ENCODE results near the gene NDUFB3. TPM values are rescaled to one million over a fixed set of nuclear protein-coding genes. Genes with fewer than 3 reads are reported as not detected.

NDUFB3 gene
- total RNA-seq, 1 donor from 2014 or later: 38.8 TPM

- Histone ChIP-seq H3K4me3 (no peak overlapping the region), H3K27ac (no peak overlapping the region), H3K4me1 (no peaks in the 10 kb centered on the region), H3K9me3 (no peaks in the 10 kb centered on the region), H3K36me3 (no peaks in the 10 kb centered on the region), H3K27me3 (no peaks in the 10 kb centered on the region)
- DNase-seq (ENCODE audit: extremely low spot score in 2 of 2): no peak
- TF ChIP-seq CTCF (IDR thresholded peaks at IDR 0.05) (no peak), POLR2A (IDR thresholded peaks at IDR 0.05) (no peak), POLR2AphosphoS5 (IDR thresholded peaks at IDR 0.05; ENCODE audit: insufficient read depth in 1 of 2, low read depth in 1 of 2) (no peak)
- intact Hi-C loops (cut with DNase I): no loop called here
These were observed 28.7 kb downstream of the NDUFB3 start for GRCh38 chr2:201100497-201100896.

DNA sequence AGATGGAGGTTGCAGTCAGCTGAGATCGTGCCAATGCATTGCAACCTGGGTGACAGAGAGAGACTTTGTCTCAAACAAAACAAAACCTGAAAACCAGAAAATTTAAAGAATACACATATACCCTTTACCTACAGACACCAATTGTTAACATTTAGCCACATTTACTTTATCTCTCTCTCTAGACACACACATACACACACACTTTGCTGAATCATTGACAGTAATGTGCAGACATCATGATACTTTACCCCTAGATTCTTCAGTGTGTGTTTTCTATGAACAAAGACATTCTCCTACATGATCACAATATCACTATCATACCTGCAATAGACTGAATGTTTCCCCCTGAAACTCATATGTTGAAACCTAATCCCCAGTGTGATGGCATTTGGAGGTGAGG, 34.0 kb downstream of the NDUFB3 start:
- no peak overlapping the region for H3K4me3 ChIP-seq
- no peaks in the 10 kb centered on the region for H3K27me3 ChIP-seq
- no peaks in the 10 kb centered on the region for H3K9me3 ChIP-seq
- DNase-seq (ENCODE audit: extremely low spot score in 2 of 2): no peak
- no peak for TF ChIP-seq POLR2AphosphoS5 (IDR thresholded peaks at IDR 0.05; ENCODE audit: insufficient read depth in 1 of 2, low read depth in 1 of 2)
- TF ChIP-seq POLR2A (IDR thresholded peaks at IDR 0.05): no peak
- no peak for TF ChIP-seq CTCF (IDR thresholded peaks at IDR 0.05)
- intact Hi-C loops (cut with DNase I): no loop called here
- no peaks in the 10 kb centered on the region for H3K4me1 ChIP-seq
- H3K27ac ChIP-seq: no peak overlapping the region
- no peaks in the 10 kb centered on the region for H3K36me3 ChIP-seq

GRCh38 chr2:201107624-201108023, 35.8 kb downstream of the NDUFB3 start:
- no peak for DNase-seq (ENCODE audit: extremely low spot score in 2 of 2)
- Histone ChIP-seq H3K4me1 (no peaks in the 10 kb centered on the region), H3K36me3 (no peaks in the 10 kb centered on the region), H3K4me3 (no peak overlapping the region), H3K9me3 (no peaks in the 10 kb centered on the region), H3K27me3 (no peaks in the 10 kb centered on the region), H3K27ac (no peak overlapping the region)
- TF ChIP-seq POLR2A (IDR thresholded peaks at IDR 0.05): no peak
- no peak for TF ChIP-seq CTCF (IDR thresholded peaks at IDR 0.05)
- TF ChIP-seq POLR2AphosphoS5 (IDR thresholded peaks at IDR 0.05; ENCODE audit: insufficient read depth in 1 of 2, low read depth in 1 of 2): no peak
- intact Hi-C loops (cut with DNase I): no loop called here

DNA sequence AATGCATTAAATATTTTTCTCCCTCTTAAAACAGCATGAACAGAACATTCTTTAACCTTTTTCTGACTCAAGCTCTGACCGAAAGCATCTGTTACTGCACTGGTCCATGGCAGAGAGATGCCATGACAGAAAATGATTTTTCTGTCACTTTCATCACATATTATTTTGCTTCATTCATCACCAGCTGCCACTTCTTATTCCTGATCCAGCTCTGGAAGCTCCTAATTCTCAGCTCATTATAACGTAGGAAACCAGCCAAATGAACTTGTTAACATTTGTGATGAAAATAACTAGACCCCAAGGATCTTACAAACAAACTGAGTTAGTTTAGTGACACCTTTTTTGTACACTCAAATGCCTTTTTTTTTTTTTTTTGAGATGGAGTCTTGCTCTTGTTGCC, 36.5 kb downstream of the NDUFB3 start:
- DNase-seq (ENCODE audit: extremely low spot score in 2 of 2): no peak
- Histone ChIP-seq H3K4me3 (no peak overlapping the region), H3K27ac (no peak overlapping the region), H3K27me3 (no peaks in the 10 kb centered on the region), H3K36me3 (no peaks in the 10 kb centered on the region), H3K9me3 (no peaks in the 10 kb centered on the region), H3K4me1 (no peaks in the 10 kb centered on the region)
- TF ChIP-seq POLR2AphosphoS5 (IDR thresholded peaks at IDR 0.05; ENCODE audit: insufficient read depth in 1 of 2, low read depth in 1 of 2) (no peak), POLR2A (IDR thresholded peaks at IDR 0.05) (no peak), CTCF (IDR thresholded peaks at IDR 0.05) (no peak)
- intact Hi-C loops (cut with DNase I): no loop called here

DNA sequence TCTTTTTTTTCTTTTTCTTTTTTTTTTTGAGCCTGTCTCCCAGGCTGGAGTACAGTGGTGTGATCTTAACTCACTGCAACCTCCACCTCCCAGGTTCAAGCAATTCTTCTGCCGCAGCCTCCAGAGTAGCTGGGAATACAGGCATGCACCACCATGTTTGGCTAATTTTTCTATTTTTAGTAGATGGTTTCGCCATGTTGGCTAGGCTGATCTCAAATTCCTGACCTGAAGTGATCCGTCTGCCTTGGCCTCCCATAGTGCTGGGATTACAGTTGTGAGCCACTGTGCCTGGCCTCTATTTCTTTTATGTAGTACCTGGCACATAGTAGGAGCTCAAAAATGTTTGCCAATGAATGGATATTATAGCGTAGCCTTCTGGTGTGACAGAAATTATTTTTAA, 37.4 kb downstream of the NDUFB3 start:
- H3K27me3 ChIP-seq: no peaks in the 10 kb centered on the region
- H3K27ac ChIP-seq: no peak overlapping the region
- H3K36me3 ChIP-seq: no peaks in the 10 kb centered on the region
- no peaks in the 10 kb centered on the region for H3K9me3 ChIP-seq
- DNase-seq (ENCODE audit: extremely low spot score in 2 of 2): no peak
- H3K4me3 ChIP-seq: no peak overlapping the region
- intact Hi-C loops (cut with DNase I): no loop called here
- TF ChIP-seq POLR2A (IDR thresholded peaks at IDR 0.05): no peak
- TF ChIP-seq CTCF (IDR thresholded peaks at IDR 0.05): no peak
- TF ChIP-seq POLR2AphosphoS5 (IDR thresholded peaks at IDR 0.05; ENCODE audit: insufficient read depth in 1 of 2, low read depth in 1 of 2): no peak
- H3K4me1 ChIP-seq: no peaks in the 10 kb centered on the region

Measured in vagina (tissue), 2 donors.